CD4-positive, alpha-beta T cell (primary cell): ENCODE measurements around the gene RPL4. TPM values are rescaled to one million over a fixed set of nuclear protein-coding genes. Genes with fewer than 3 reads are reported as not detected.

Source experiments
- ATAC-seq: fragments of 200-7000 bp; cut with Tn5 transposase; one replicate; pipeline ENCODE4 v1.10.0; 2022; ENCODE audit warnings: mild to moderate bottlenecking; ENCODE audit not compliant: poor library complexity
- CTCF ChIA-PET: fragments of 350-600 bp; sonication (Branson Sonifier 250); formaldehyde crosslinking; loops from one replicate; lab custom pipeline; 2021; ENCODE audit warnings: antibody characterized with exemption, inconsistent platforms; lab: Charles Lee
- POLR2A ChIA-PET: fragments of 350-600 bp; sonication (Branson Sonifier 250); formaldehyde crosslinking; loops from one replicate; lab custom pipeline; 2021; ENCODE audit warnings: antibody characterized with exemption, inconsistent platforms; lab: Charles Lee
- DNase-seq, 14 experiments: peaks; one replicate each; pipeline ENCODE4 v3.0.0-alpha.2; 2013 to 2020; ENCODE audit warnings: mixed read lengths in 2 of 14
- H3K27ac ChIP-seq, 2 donors: one replicate each; pipeline versions ENCODE4 v1.5.1 to v1.7.0; 2013; ENCODE audit warnings: low read length in 2 of 2, low read depth in 1 of 2, mild to moderate bottlenecking in 1 of 2
- H3K27me3 ChIP-seq, 2 experiments: 1 replicate in 1 of 2; 2 replicates in 1 of 2; pipeline versions ENCODE4 v1.6.1 to v1.7.0; 2013; ENCODE audit warnings: low read length in 2 of 2, control low read depth in 1 of 2, mild to moderate bottlenecking in 1 of 2, moderate library complexity in 1 of 2; ENCODE audit not compliant: insufficient read depth in 2 of 2, control insufficient read depth in 1 of 2
- H3K36me3 ChIP-seq: one replicate; pipeline ENCODE4 v1.6.1; 2013; ENCODE audit warnings: low read length, control low read depth; ENCODE audit not compliant: insufficient read depth
- H3K4me1 ChIP-seq: one replicate; pipeline ENCODE4 v1.6.1; 2013; ENCODE audit warnings: low read length, control low read depth; ENCODE audit not compliant: insufficient read depth
- H3K4me3 ChIP-seq: one replicate; pipeline ENCODE4 v1.5.1; 2013; ENCODE audit warnings: mild to moderate bottlenecking, low read length, moderate library complexity
- H3K9me3 ChIP-seq, 2 experiments: 1 replicate in 1 of 2; 2 replicates in 1 of 2; pipeline versions ENCODE4 v1.6.1 to v1.7.0; 2013; ENCODE audit warnings: low read length in 2 of 2, mild to moderate bottlenecking in 2 of 2, control low read depth in 1 of 2, moderate library complexity in 1 of 2; ENCODE audit not compliant: control insufficient read depth in 1 of 2, insufficient read depth in 1 of 2
- H3K27ac Mint-ChIP-seq: one replicate; pipeline ENCODE4 v1.8.0; 2020; ENCODE audit warnings: mixed read lengths
- H3K27me3 Mint-ChIP-seq: one replicate; pipeline ENCODE4 v1.8.0; 2021; ENCODE audit warnings: mixed read lengths
- H3K36me3 Mint-ChIP-seq: one replicate; pipeline ENCODE4 v1.8.0; 2021; ENCODE audit warnings: low read depth, mixed read lengths
- H3K4me1 Mint-ChIP-seq: one replicate; pipeline ENCODE4 v1.8.0; 2021; ENCODE audit warnings: low read depth, mixed read lengths
- H3K4me3 Mint-ChIP-seq: one replicate; pipeline ENCODE4 v1.8.0; 2020; ENCODE audit warnings: mild to moderate bottlenecking, mixed read lengths
- H3K9me3 Mint-ChIP-seq: one replicate; pipeline ENCODE4 v1.8.0; 2020; ENCODE audit warnings: mixed read lengths
- CTCF ChIP-seq: fragments of 200-600 bp; IDR thresholded peaks from one replicate; pipeline ENCODE4 v1.8.0; 2022; ENCODE audit warnings: antibody characterized with exemption, mild to moderate bottlenecking
- intact Hi-C, 2 experiments: fragments of 100-400 bp; cut with DNase I in 1 of 2; cut with micrococcal nuclease in 1 of 2; formaldehyde crosslinking; loops; one replicate each; pipeline versions ENCODE4 v1.15.1 to v1.9.0; 2023 to 2025; cut with DNase I, micrococcal nuclease
- total RNA-seq, 174 experiments: library from RNA in 2 of 174; stranded (reverse) in 2 of 174; gene quantifications; one replicate each; pipeline ENCODE4 v1.2.3 and lab custom pipeline; 2021 to 2026

The RPL4 gene
- total RNA-seq, 2 experiments from 2014 or later: 4,558 to 4,627 TPM

- DNase-seq (no peak), ATAC-seq (no peak)
- no peaks in the 10 kb centered on the region for H3K27me3 ChIP-seq
- peaks cover 5% of the 10 kb centered on the region for H3K4me1 Mint-ChIP-seq
- H3K4me3 ChIP-seq: no peak overlapping the region
- H3K4me1 ChIP-seq: no peaks in the 10 kb centered on the region
- ChIA-PET CTCF (interaction anchor here (3.1 kb wide), 1 partner anchor 11 kb away, joined by 8 read pairs; the partner anchor contains the start of gene SNAPC5), POLR2A (no interaction called here)
- intact Hi-C loops: no loop called here
- H3K36me3 ChIP-seq: peaks cover 90% of the 10 kb centered on the region
- H3K27ac Mint-ChIP-seq: no peak overlapping the region
- H3K9me3 ChIP-seq: no peaks in the 10 kb centered on the region
- H3K9me3 Mint-ChIP-seq: no peaks in the 10 kb centered on the region
- peaks cover 71% of the 10 kb centered on the region for H3K36me3 Mint-ChIP-seq
- H3K27ac ChIP-seq: no peak overlapping the region
- no peak for TF ChIP-seq CTCF
- H3K27me3 Mint-ChIP-seq: no peaks in the 10 kb centered on the region
- no peak overlapping the region for H3K4me3 Mint-ChIP-seq
Measured at GRCh38 chr15:66486887-66487286, 17.8 kb downstream of the RPL4 start.

GRCh38 chr15:66484539-66485112 is 20.0 kb downstream of the RPL4 start:
- no peaks in the 10 kb centered on the region for H3K27me3 Mint-ChIP-seq
- ChIA-PET CTCF (interaction anchor here (3.1 kb wide), 1 partner anchor 13 kb away, joined by 8 read pairs; the partner anchor contains the start of gene SNAPC5), POLR2A (interaction anchor here (0.7 kb wide), 1 partner anchor 10 kb away, joined by 3 read pairs; no protein-coding TSS in a partner anchor)
- Histone ChIP-seq H3K4me3 (no peak overlapping the region), H3K27ac (no peak overlapping the region), H3K27me3 (no peaks in the 10 kb centered on the region), H3K9me3 (no peaks in the 10 kb centered on the region), H3K4me1 (no peaks in the 10 kb centered on the region), H3K36me3 (peaks cover 80% of the 10 kb centered on the region)
- no peak for DNase-seq
- peaks cover 64% of the 10 kb centered on the region for H3K36me3 Mint-ChIP-seq
- H3K4me1 Mint-ChIP-seq: peaks cover 5% of the 10 kb centered on the region
- no peak overlapping the region for H3K27ac Mint-ChIP-seq
- intact Hi-C loops: no loop called here
- ATAC-seq: no peak
- no peaks in the 10 kb centered on the region for H3K9me3 Mint-ChIP-seq
- TF ChIP-seq CTCF: no peak
- no peak overlapping the region for H3K4me3 Mint-ChIP-seq

GRCh38 chr15:66483131-66483566 is 21.5 kb downstream of the RPL4 start:
- no peak overlapping the region for H3K4me3 Mint-ChIP-seq
- intact Hi-C loops: no loop called here
- ATAC-seq (no peak), DNase-seq (no peak)
- Histone ChIP-seq H3K27me3 (no peaks in the 10 kb centered on the region), H3K4me3 (no peak overlapping the region), H3K36me3 (peaks cover 67% of the 10 kb centered on the region), H3K27ac (no peak overlapping the region), H3K4me1 (no peaks in the 10 kb centered on the region), H3K9me3 (no peaks in the 10 kb centered on the region)
- peaks cover 5% of the 10 kb centered on the region for H3K4me1 Mint-ChIP-seq
- CTCF ChIA-PET: no interaction called here
- no peaks in the 10 kb centered on the region for H3K9me3 Mint-ChIP-seq
- H3K27me3 Mint-ChIP-seq: no peaks in the 10 kb centered on the region
- H3K36me3 Mint-ChIP-seq: peaks cover 53% of the 10 kb centered on the region
- TF ChIP-seq CTCF: no peak
- POLR2A ChIA-PET: no interaction called here
- no peak overlapping the region for H3K27ac Mint-ChIP-seq
